Testis (tissue), 3 donors: Measurements from ENCODE around the gene ARHGEF39. TPM values are rescaled to one million over a fixed set of nuclear protein-coding genes. Genes with fewer than 3 reads are reported as not detected.
A peak's percentile ranks its signal among the peaks of the same experiment; 100 is the strongest.

ENCODE experiments used
- DNase-seq: peaks from one replicate; pipeline ENCODE4 v3.0.0-alpha.2; 2019
- H3K27ac ChIP-seq, 2 donors: fragments of 200-600 bp; sonication (generic); one replicate each; pipeline ENCODE4 v1.5.1; 2019
- H3K27me3 ChIP-seq: fragments of 200-600 bp; sonication (generic); one replicate; pipeline ENCODE4 v1.5.1; 2019
- H3K36me3 ChIP-seq: fragments of 200-600 bp; sonication (generic); one replicate; pipeline ENCODE4 v1.5.1; 2017; ENCODE audit warnings: low read depth; ENCODE audit errors: missing control alignments
- H3K4me1 ChIP-seq: fragments of 200-600 bp; sonication (generic); one replicate; pipeline ENCODE4 v1.5.1; 2019
- H3K4me3 ChIP-seq, 2 donors: fragments of 200-600 bp; sonication (generic); one replicate each; pipeline ENCODE4 v1.5.1; 2017 to 2019
- H3K9me3 ChIP-seq: fragments of 200-600 bp; sonication (generic); one replicate; pipeline ENCODE4 v1.5.1; 2017
- CTCF ChIP-seq, 3 experiments: fragments of 450-650 bp in 2 of 3; fragments of 200-600 bp in 1 of 3; sonication (generic) in 1 of 3; IDR thresholded peaks; one replicate each; pipeline ENCODE4 v1.5.1; 2016 to 2019; ENCODE audit warnings: antibody characterized with exemption in 3 of 3, mild to moderate bottlenecking in 2 of 3, moderate library complexity in 1 of 3
- POLR2A ChIP-seq: fragments of 450-650 bp; IDR thresholded peaks from one replicate; pipeline ENCODE4 v1.6.1; 2017; ENCODE audit warnings: antibody characterized with exemption, mild to moderate bottlenecking, moderate library complexity
- WGBS, 2 donors: methylation state at CpG; one replicate each; pipeline ENCODE4 v1.1.5; 2018; 5-methylcytosine and 5-hydroxymethylcytosine counted together
- intact Hi-C: fragments of 100-400 bp; cut with DNase I; formaldehyde crosslinking; loops from one replicate; pipeline ENCODE4 v1.15.1; 2023; ENCODE audit warnings: low total_unique reads
- polyA plus RNA-seq: library from polyadenylated mRNA; stranded (reverse); fragments of 350-450 nt; fragmentation: Illumina TruSeq; extraction: RNeasy Lipid Tissue Mini Kit (QIAGEN cat#74804); gene quantifications from one replicate; pipeline ENCODE4 v1.2.3, GENCODE V29; 2014; ENCODE audit warnings: low read depth, low replicate concordance; ENCODE audit not compliant: insufficient read depth
- total RNA-seq, 2 donors: library from RNA; depleted of rRNA; stranded (reverse); fragments of >200 nt; gene quantifications; one replicate each; pipeline ENCODE4 v1.2.3, GENCODE V29; 2016

Gene ARHGEF39
- total and polyA plus RNA-seq, 3 donors from 2014 or later: 2.2 to 7.0 (median 6.5) TPM

DNA sequence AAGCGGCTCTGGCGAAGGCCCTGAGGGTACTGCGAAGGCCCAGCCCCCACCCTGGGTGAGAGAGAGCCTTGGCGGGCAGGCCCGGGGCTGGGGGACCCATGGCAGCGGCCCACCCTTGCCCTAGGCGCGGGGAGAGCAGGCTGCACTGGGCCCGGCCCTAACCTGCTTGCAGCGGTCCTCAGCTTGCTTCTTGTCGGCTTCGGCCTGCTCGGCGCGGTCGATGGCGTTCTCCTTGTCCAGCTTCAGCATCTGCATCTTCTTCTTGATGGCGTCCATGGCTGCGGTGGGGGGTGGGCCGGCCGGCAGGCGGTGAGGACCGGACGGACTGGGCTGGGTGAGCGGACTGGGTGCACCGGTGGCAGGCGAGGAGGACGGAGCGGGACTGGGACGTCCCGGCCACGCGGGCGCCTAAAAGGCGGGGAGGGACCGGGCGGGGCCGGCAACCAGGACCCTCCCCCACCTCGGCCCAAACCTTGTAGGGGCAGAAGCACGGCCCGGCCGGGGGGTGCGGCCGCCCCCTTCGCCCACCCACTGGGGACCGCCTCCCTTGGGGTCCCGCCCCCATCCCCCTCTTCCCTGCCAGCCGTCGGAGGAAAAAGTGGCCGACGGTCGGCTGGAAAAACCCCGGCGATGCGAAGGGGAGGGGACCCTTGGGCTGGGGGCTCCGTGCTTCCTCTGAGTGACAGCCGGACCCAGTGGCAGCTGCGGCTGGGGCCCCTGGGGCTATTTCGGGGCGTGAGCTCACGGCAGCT lies 24.7 kb upstream of the ARHGEF39 start, which contains the start of gene TPM2:
Gene TPM2 (minus strand): TSS at position 384 of the 752 bp plus-strand sequence. CDS start 108 bp downstream, at position 276.
- TF ChIP-seq POLR2A: no peak
- TF ChIP-seq CTCF (IDR thresholded peaks at IDR 0.05): no peak
- H3K27me3 ChIP-seq: no peaks in the 10 kb centered on the region
- H3K36me3 ChIP-seq: no peaks in the 10 kb centered on the region
- H3K4me3 ChIP-seq: peak within 1 kb of the TSS; percentile 64 to 77
- intact Hi-C loops: no loop called here
- 8 to 15% methylated on average over 22 to 56 of the region's 61 CpGs for WGBS, 2 donors
- H3K9me3 ChIP-seq: no peaks in the 10 kb centered on the region
- H3K27ac ChIP-seq: peak within 1 kb of the TSS; percentile 83 to 93
- DNase-seq: peak; percentile 58
- H3K4me1 ChIP-seq: peaks cover 20% of the 10 kb centered on the region

- no peaks in the 10 kb centered on the region for H3K27me3 ChIP-seq
- no peaks in the 10 kb centered on the region for H3K9me3 ChIP-seq
- peak overlapping the region; percentile 64 to 77 for H3K4me3 ChIP-seq
- intact Hi-C loops: no loop called here
- DNase-seq: no peak
- no peak for TF ChIP-seq POLR2A
- TF ChIP-seq CTCF (IDR thresholded peaks at IDR 0.05): no peak
- WGBS, 2 donors: 21 to 36% methylated on average over 11 to 12 of the region's 12 CpGs
- no peaks in the 10 kb centered on the region for H3K36me3 ChIP-seq
- H3K4me1 ChIP-seq: peaks cover 17% of the 10 kb centered on the region
- peak overlapping the region; percentile 83 to 93 for H3K27ac ChIP-seq
Observed at GRCh38 chr9:35688558-35689541, 23.9 kb upstream of the ARHGEF39 start.

DNA sequence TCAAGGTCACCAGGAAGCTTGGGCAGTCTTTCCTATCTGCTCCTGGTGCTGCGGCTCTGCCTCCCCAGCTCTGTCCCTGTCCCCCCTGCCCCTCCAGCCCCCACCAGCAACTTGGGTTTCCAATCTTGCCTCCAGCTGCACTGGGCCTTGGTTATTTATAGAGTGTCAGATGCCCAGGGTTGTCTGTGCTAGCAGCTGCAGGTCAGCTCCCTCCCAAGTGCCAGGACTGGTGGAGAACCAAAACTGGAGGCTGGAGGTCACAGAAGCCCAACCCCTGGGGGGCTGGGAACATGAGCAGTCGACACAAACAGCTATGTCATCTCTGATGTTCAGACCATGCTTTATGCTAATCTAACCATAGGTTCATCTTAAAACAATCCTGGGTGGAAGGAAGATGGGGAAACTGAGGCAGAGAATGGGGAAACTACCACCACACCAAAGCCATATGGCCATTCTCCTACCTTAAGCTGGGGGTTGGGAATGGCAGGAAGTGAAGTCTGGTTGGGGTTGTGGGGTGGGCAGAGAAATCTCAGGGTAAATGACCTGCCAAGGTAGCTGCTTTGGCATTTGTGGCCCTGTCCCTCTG lies 23.1 kb upstream of the ARHGEF39 start:
- Histone ChIP-seq H3K4me3 (peak overlapping the region in 1 of 2 donors; percentile 77), H3K27me3 (no peaks in the 10 kb centered on the region), H3K36me3 (no peaks in the 10 kb centered on the region), H3K27ac (peak overlapping the region; percentile 39 to 93), H3K9me3 (no peaks in the 10 kb centered on the region), H3K4me1 (peaks cover 17% of the 10 kb centered on the region)
- TF ChIP-seq CTCF (IDR thresholded peaks at IDR 0.05): no peak
- DNase-seq: no peak
- intact Hi-C loops: no loop called here
- 50 to 64% methylated on average over 2 of the region's 2 CpGs for WGBS, 2 donors

DNA sequence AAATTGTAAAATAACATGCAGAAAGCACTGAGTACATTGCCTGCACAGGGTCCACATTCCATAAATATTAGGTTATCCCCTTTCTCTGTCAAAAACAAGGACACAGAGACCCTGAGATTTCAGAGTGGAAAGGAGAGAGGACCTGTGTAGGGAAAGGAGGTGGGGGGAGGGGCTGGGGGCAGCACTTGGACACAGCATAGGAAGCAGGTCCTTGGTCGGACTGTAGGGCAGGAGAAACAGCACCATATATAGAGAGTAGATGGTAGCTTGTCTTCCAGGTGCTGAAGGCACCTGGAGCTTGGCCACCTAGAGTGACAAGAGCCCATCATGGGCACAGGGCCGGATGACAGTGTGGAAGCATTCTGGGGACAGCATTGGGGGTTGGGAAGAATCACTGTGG lies 22.3 kb upstream of the ARHGEF39 start:
- no peaks in the 10 kb centered on the region for H3K36me3 ChIP-seq
- 54 to 75% methylated on average over 2 of the region's 2 CpGs for WGBS, 2 donors
- DNase-seq: no peak

More for the DNA sequence above, 22.3 kb upstream of the ARHGEF39 start:
- H3K4me3 ChIP-seq: no peak overlapping the region
- no peak for TF ChIP-seq CTCF (IDR thresholded peaks at IDR 0.05)
- no peak for TF ChIP-seq POLR2A
- no peaks in the 10 kb centered on the region for H3K9me3 ChIP-seq
- H3K27ac ChIP-seq: peak overlapping the region; percentile 35 to 93
- H3K27me3 ChIP-seq: no peaks in the 10 kb centered on the region
- peaks cover 17% of the 10 kb centered on the region for H3K4me1 ChIP-seq
- intact Hi-C loops: no loop called here
